Esophagus muscularis mucosa (tissue), 4 donors: ENCODE data around the gene BACH1. TPM values are rescaled to one million over a fixed set of nuclear protein-coding genes. Genes with fewer than 3 reads are reported as not detected.
A peak's percentile ranks its signal among the peaks of the same experiment; 100 is the strongest.

ENCODE experiments used
- DNase-seq: peaks from one replicate; pipeline ENCODE4 v3.0.0-alpha.2; 2017; ENCODE audit errors: extremely low spot score
- H3K27ac ChIP-seq, 4 donors: fragments of 200-600 bp; sonication (generic); replicated peaks in 1 of 4; 1 replicate in 3 of 4; 2 replicates in 1 of 4; pipeline ENCODE4 v1.5.1; 2016 to 2019; ENCODE audit warnings: mild to moderate bottlenecking in 1 of 4
- H3K27me3 ChIP-seq, 4 donors: fragments of 200-600 bp; sonication (generic); one replicate each; pipeline versions ENCODE4 v1.5.1 to v1.6.0; 2016 to 2019
- H3K36me3 ChIP-seq, 4 donors: fragments of 200-600 bp; sonication (generic); one replicate each; pipeline ENCODE4 v1.5.1; 2016 to 2019
- H3K4me1 ChIP-seq, 4 donors: fragments of 200-600 bp; sonication (generic); one replicate each; pipeline ENCODE4 v1.5.1; 2016 to 2019
- H3K4me3 ChIP-seq, 4 donors: fragments of 200-600 bp; sonication (generic); 1 replicate in 2 of 4; 2 replicates in 2 of 4; pipeline ENCODE4 v1.5.1; 2016 to 2019; ENCODE audit warnings: mild to moderate bottlenecking in 4 of 4, moderate library complexity in 1 of 4
- H3K9me3 ChIP-seq, 4 donors: fragments of 200-600 bp; sonication (generic); 1 replicate in 3 of 4; 2 replicates in 1 of 4; pipeline ENCODE4 v1.5.1; 2016 to 2019
- CTCF ChIP-seq, 3 experiments: fragments of 200-600 bp in 2 of 3; fragments of 450-650 bp in 1 of 3; sonication (generic) in 2 of 3; IDR thresholded peaks; one replicate each; pipeline ENCODE4 v1.5.1; 2017 to 2019; ENCODE audit warnings: antibody characterized with exemption in 3 of 3, mild to moderate bottlenecking in 2 of 3, moderate library complexity in 1 of 3
- EP300 ChIP-seq: sonication (generic); formaldehyde crosslinking; IDR thresholded peaks from one replicate; pipeline ENCODE4 v1.6.1; 2017; ENCODE audit warnings: antibody characterized with exemption
- POLR2A ChIP-seq: fragments of 450-650 bp; IDR thresholded peaks from one replicate; pipeline ENCODE4 v1.6.1; 2017; ENCODE audit warnings: antibody characterized with exemption, moderate library complexity, mild to moderate bottlenecking, low read depth
- POLR2AphosphoS5 ChIP-seq, 2 donors: sonication (generic); formaldehyde crosslinking; IDR thresholded peaks; one replicate each; pipeline ENCODE4 v1.6.1; 2017; ENCODE audit warnings: antibody characterized with exemption in 2 of 2
- WGBS: methylation state at CpG from one replicate; pipeline ENCODE4 v1.1.5; 2018; 5-methylcytosine and 5-hydroxymethylcytosine counted together
- intact Hi-C: fragments of 100-400 bp; cut with DNase I; formaldehyde crosslinking; loops from one replicate; pipeline ENCODE4 v1.15.1; 2023
- total RNA-seq, 4 donors: library from RNA; depleted of rRNA; stranded (reverse); fragments of >200 nt; gene quantifications; one replicate each; pipeline versions ENCODE4 v1.1.0 to v1.2.1, GENCODE V29; 2016

BACH1 gene
- total RNA-seq, 4 donors from 2014 or later: 43.8 to 86.3 (median 50.9) TPM

GRCh38 chr21:29301691-29302090, 3.0 kb downstream of the BACH1 start:
- Histone ChIP-seq H3K9me3 (no peaks in the 10 kb centered on the region), H3K36me3 (no peaks in the 10 kb centered on the region), H3K27ac (peak overlapping the region; percentile 25 to 98 (median 96)), H3K4me3 (peak overlapping the region; percentile 83 to 98 (median 94)), H3K27me3 (no peaks in the 10 kb centered on the region), H3K4me1 (peaks cover 54 to 80% (median 75%) of the 10 kb centered on the region in 4 donors)
- intact Hi-C loops: no loop called here
- TF ChIP-seq CTCF (IDR thresholded peaks at IDR 0.05) (no peak), POLR2AphosphoS5 (IDR thresholded peaks at IDR 0.05) (no peak), POLR2A (no peak), EP300 (no peak)
- WGBS: 40% methylated on average over 6 of the region's 6 CpGs
- peak; percentile 66 for DNase-seq

- peak overlapping the region; percentile 2 to 98 (median 94) for H3K4me3 ChIP-seq
- intact Hi-C loops: no loop called here
These were observed 3.7 kb downstream of the BACH1 start for GRCh38 chr21:29302359-29302875.

GRCh38 chr21:29303288-29303687, 4.6 kb downstream of the BACH1 start:
- TF ChIP-seq EP300: no peak
- TF ChIP-seq POLR2A: no peak
- TF ChIP-seq CTCF (IDR thresholded peaks at IDR 0.05): no peak
- no peak for TF ChIP-seq POLR2AphosphoS5 (IDR thresholded peaks at IDR 0.05)
- H3K27ac ChIP-seq: peak overlapping the region; percentile 25 to 98 (median 96)
- DNase-seq: no peak
- H3K4me1 ChIP-seq: peaks cover 64 to 89% (median 86%) of the 10 kb centered on the region in 4 donors
- WGBS: 44% methylated on average over 2 of the region's 2 CpGs
- H3K36me3 ChIP-seq: no peaks in the 10 kb centered on the region
- H3K4me3 ChIP-seq: peak overlapping the region in 1 of 4 donors; percentile 2
- intact Hi-C loops: no loop called here
- no peaks in the 10 kb centered on the region for H3K27me3 ChIP-seq
- H3K9me3 ChIP-seq: no peaks in the 10 kb centered on the region

More at GRCh38 chr21:29302359-29302875, 3.7 kb downstream of the BACH1 start:
- peak; percentile 74 for DNase-seq
- WGBS: 52% methylated on average over 5 of the region's 5 CpGs
- Histone ChIP-seq H3K36me3 (no peaks in the 10 kb centered on the region), H3K4me1 (peaks cover 58 to 87% (median 82%) of the 10 kb centered on the region in 4 donors), H3K27me3 (no peaks in the 10 kb centered on the region), H3K27ac (peak overlapping the region; percentile 25 to 98 (median 96)), H3K9me3 (no peaks in the 10 kb centered on the region)
- TF ChIP-seq EP300 (no peak), POLR2AphosphoS5 (IDR thresholded peaks at IDR 0.05) (no peak), POLR2A (no peak), CTCF (IDR thresholded peaks at IDR 0.05) (no peak)

GRCh38 chr21:29304597-29304996, 5.9 kb downstream of the BACH1 start:
- Histone ChIP-seq H3K4me3 (no peak overlapping the region), H3K27me3 (no peaks in the 10 kb centered on the region), H3K27ac (peak overlapping the region; percentile 42 to 98 (median 96)), H3K4me1 (peaks cover 64 to 94% (median 93%) of the 10 kb centered on the region in 4 donors), H3K9me3 (no peaks in the 10 kb centered on the region), H3K36me3 (no peaks in the 10 kb centered on the region)
- WGBS: 46% methylated on average over 2 of the region's 2 CpGs
- TF ChIP-seq POLR2A: no peak
- TF ChIP-seq POLR2AphosphoS5 (IDR thresholded peaks at IDR 0.05): no peak
- no peak for TF ChIP-seq CTCF (IDR thresholded peaks at IDR 0.05)
- TF ChIP-seq EP300: no peak
- intact Hi-C loops: no loop called here
- no peak for DNase-seq

- Histone ChIP-seq H3K4me3 (no peak overlapping the region), H3K27me3 (no peaks in the 10 kb centered on the region), H3K36me3 (no peaks in the 10 kb centered on the region), H3K27ac (peak overlapping the region; percentile 42 to 98 (median 96)), H3K9me3 (no peaks in the 10 kb centered on the region), H3K4me1 (peaks cover 64 to 93% (median 90%) of the 10 kb centered on the region in 4 donors)
- DNase-seq: no peak
- intact Hi-C loops: no loop called here
- 21% methylated on average over 3 of the region's 3 CpGs for WGBS
- TF ChIP-seq CTCF (IDR thresholded peaks at IDR 0.05): no peak
- no peak for TF ChIP-seq EP300
- no peak for TF ChIP-seq POLR2A
- no peak for TF ChIP-seq POLR2AphosphoS5 (IDR thresholded peaks at IDR 0.05)
These were observed 6.3 kb downstream of the BACH1 start for GRCh38 chr21:29305068-29305467.
